Spleen (tissue), 11 donors: ENCODE results near the gene BCAT1. TPM values are rescaled to one million over a fixed set of nuclear protein-coding genes. Genes with fewer than 3 reads are reported as not detected.
"Not testable (repeated sequence)": the region's sequence is repeated elsewhere in the genome, so short reads cannot be mapped to it uniquely, and the experiment has no call there.

ENCODE experiments used
- DNase-seq: peaks from one replicate; pipeline ENCODE4 v3.0.0-alpha.2; 2020
- H3K27ac ChIP-seq, 8 donors: fragments of 200-600 bp; sonication (generic) in 7 of 8; 1 replicate in 4 of 8; 2 replicates in 4 of 8; pipeline versions ENCODE4 v1.5.0 to v1.8.0; 2016 to 2021; ENCODE audit warnings: inconsistent platforms in 4 of 8, mild to moderate bottlenecking in 4 of 8, moderate library complexity in 1 of 8
- H3K27me3 ChIP-seq, 7 donors: fragments of 200-600 bp; sonication (generic) in 6 of 7; replicated peaks in 1 of 7; 1 replicate in 4 of 7; 2 replicates in 3 of 7; pipeline versions ENCODE4 v1.5.0 to v1.8.0; 2016 to 2021; ENCODE audit warnings: inconsistent platforms in 3 of 7, mild to moderate bottlenecking in 1 of 7
- H3K36me3 ChIP-seq, 6 donors: fragments of 200-600 bp; sonication (generic) in 5 of 6; 1 replicate in 4 of 6; 2 replicates in 2 of 6; pipeline versions ENCODE4 v1.5.0 to v1.8.0; 2016 to 2021; ENCODE audit warnings: inconsistent platforms in 2 of 6
- H3K4me1 ChIP-seq, 6 donors: fragments of 200-600 bp; sonication (generic) in 5 of 6; 1 replicate in 3 of 6; 2 replicates in 3 of 6; pipeline versions ENCODE4 v1.5.0 to v1.8.0; 2016 to 2021; ENCODE audit warnings: inconsistent platforms in 3 of 6
- H3K4me3 ChIP-seq, 8 donors: fragments of 200-600 bp; sonication (generic) in 7 of 8; 1 replicate in 4 of 8; 2 replicates in 4 of 8; pipeline versions ENCODE4 v1.5.0 to v1.8.0; 2016 to 2021; ENCODE audit warnings: inconsistent platforms in 4 of 8, mild to moderate bottlenecking in 4 of 8, moderate library complexity in 2 of 8
- H3K9me3 ChIP-seq, 8 donors: fragments of 200-600 bp; sonication (generic) in 7 of 8; 1 replicate in 4 of 8; 2 replicates in 4 of 8; pipeline versions ENCODE4 v1.5.0 to v1.8.0; 2016 to 2021; ENCODE audit warnings: inconsistent platforms in 4 of 8
- CTCF ChIP-seq, 11 experiments: fragments of 200-600 bp in 7 of 11; fragments of 450-650 bp in 4 of 11; sonication (generic) in 4 of 11; IDR thresholded peaks in 8 of 11; conservative IDR thresholded peaks in 3 of 11; 1 replicate in 7 of 11; 2 replicates in 4 of 11; pipeline versions ENCODE4 v1.4.0 to v1.8.0; 2016 to 2021; ENCODE audit warnings: antibody characterized with exemption in 11 of 11, inconsistent platforms in 4 of 11, mild to moderate bottlenecking in 1 of 11
- POLR2A ChIP-seq, 3 donors: fragments of 450-650 bp; IDR thresholded peaks; one replicate each; pipeline ENCODE4 v1.5.1; 2017; ENCODE audit warnings: antibody characterized with exemption in 3 of 3, mild to moderate bottlenecking in 1 of 3
- POLR2AphosphoS5 ChIP-seq, 3 donors: sonication (generic); formaldehyde crosslinking; IDR thresholded peaks; one replicate each; pipeline ENCODE4 v1.5.1; 2017; ENCODE audit warnings: antibody characterized with exemption in 3 of 3
- WGBS, 5 donors: extraction: QIAGEN DNeasy Blood & Tissue Kit in 3 of 5; methylation state at CpG; one replicate each; pipeline versions ENCODE4 v1.1.5 to v1.1.7; 2013 to 2018; 5-methylcytosine and 5-hydroxymethylcytosine counted together
- intact Hi-C: fragments of 100-400 bp; cut with DNase I; formaldehyde crosslinking; loops from one replicate; pipeline ENCODE4 v1.15.0; 2023; ENCODE audit warnings: low total_unique reads
- polyA plus RNA-seq, 3 donors: library from polyadenylated mRNA; stranded (reverse); fragments of 200-250 nt; gene quantifications; one replicate each; pipeline ENCODE4 v1.2.1, GENCODE V29; 2013
- total RNA-seq, 7 donors: library from RNA; depleted of rRNA in 3 of 7; stranded (reverse); fragments of >200 nt in 3 of 7; fragmentation: NEBNext Ultra II Directional in 4 of 7; extraction: Animal tissue kit (Norgen Biotek cat#: 25700) in 4 of 7; gene quantifications; one replicate each; pipeline versions ENCODE4 v1.1.0 to v1.2.1, GENCODE V29; 2016 to 2021
- donor health status: healthy with polysubstance abuse.
- donor health status: DM: no; HTN: no; CAD: no; lungs with moderate emphysema.
- donor health status: DM: no; HTN: no; CAD: no.
- donor health status: Bipolar disorder and iron deficiency.
- donor health status: healthy.
- donor health status: DM: no; HTN: no; CAD: no.
- donor health status: DM: yes; HTN: yes; CAD: no.

Gene BCAT1
- total and polyA plus RNA-seq, 10 donors, result 0.54 to 18.4 (median 8.7) TPM

- Histone ChIP-seq H3K4me3 (no peak overlapping the region), H3K4me1 (peaks cover 5 to 22% (median 13%) of the 10 kb centered on the region in 6 donors), H3K27me3 (no peaks in the 10 kb centered on the region), H3K36me3 (no peaks in the 10 kb centered on the region), H3K9me3 (peaks cover 0 to under 1% (median 0%) of the 10 kb centered on the region in 8 donors), H3K27ac (no peak overlapping the region)
- WGBS, 5 donors, result 76 to 92% (median 85%) methylated on average over 5 of the region's 5 CpGs
- intact Hi-C loops, result no loop called here
- no peak for TF ChIP-seq POLR2AphosphoS5 (IDR thresholded peaks at IDR 0.05)
- TF ChIP-seq POLR2A (IDR thresholded peaks at IDR 0.05), result no peak
- no peak for TF ChIP-seq CTCF (IDR thresholded peaks at IDR 0.05 in 8 of 11, conservative IDR thresholded peaks at IDR 0.05 in 3 of 11)
- no peak for DNase-seq
Measured at GRCh38 chr12:24810378-24810777, 138.5 kb downstream of the BCAT1 start.

GRCh38 chr12:24809306-24809705 lies 139.6 kb downstream of the BCAT1 start:
- H3K27me3 ChIP-seq, DNase-seq, H3K4me3 ChIP-seq, H3K9me3 ChIP-seq, intact Hi-C loops, H3K27ac ChIP-seq, H3K36me3 ChIP-seq: not testable (repeated sequence)
- 95 to 100% (median 100%) methylated on average over 1 of the region's 1 CpG for WGBS, 5 donors
- H3K4me1 ChIP-seq, result peaks cover 5 to 12% (median 8%) of the 10 kb centered on the region in 6 donors

- intact Hi-C loops, result no loop called here
- no peaks in the 10 kb centered on the region for H3K27me3 ChIP-seq
- no peak for DNase-seq
- 83 to 100% (median 94%) methylated on average over 2 of the region's 2 CpGs for WGBS, 5 donors
- no peak overlapping the region for H3K27ac ChIP-seq
- peaks cover 0 to 9% (median 0%) of the 10 kb centered on the region in 8 donors for H3K9me3 ChIP-seq
- H3K4me1 ChIP-seq, result peaks cover 1 to 12% (median 5%) of the 10 kb centered on the region in 6 donors
- no peak for TF ChIP-seq POLR2AphosphoS5 (IDR thresholded peaks at IDR 0.05)
- TF ChIP-seq POLR2A (IDR thresholded peaks at IDR 0.05), result no peak
- no peak overlapping the region for H3K4me3 ChIP-seq
- H3K36me3 ChIP-seq, result no peaks in the 10 kb centered on the region
Measured at GRCh38 chr12:24808651-24809050, 140.2 kb downstream of the BCAT1 start.

DNA sequence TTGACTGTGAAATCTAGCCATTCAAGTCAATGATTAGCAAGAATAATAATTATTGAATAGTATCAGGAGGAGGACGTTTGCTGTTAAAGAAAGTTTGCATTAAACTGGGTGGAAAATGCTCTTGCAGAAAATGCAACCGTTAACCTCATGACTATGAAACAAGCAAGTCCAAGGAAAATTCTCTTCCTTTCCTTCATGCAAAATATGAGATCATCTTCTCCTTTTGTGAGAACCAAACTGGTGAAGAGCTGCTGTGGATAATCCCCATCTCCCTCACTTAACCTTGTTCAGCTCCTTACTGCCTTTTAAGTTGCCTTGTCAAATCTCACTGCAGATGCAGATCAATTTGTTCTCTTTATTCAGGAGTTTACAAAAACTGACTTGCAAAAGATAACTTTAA lies 142.5 kb downstream of the BCAT1 start:
- WGBS, 5 donors, result 85 to 91% (median 88%) methylated on average over 2 of the region's 2 CpGs
- intact Hi-C loops, result no loop called here

More for the DNA sequence above, 142.5 kb downstream of the BCAT1 start:
- Histone ChIP-seq H3K9me3 (peaks cover 0 to 21% (median 9%) of the 10 kb centered on the region in 8 donors), H3K27ac (no peak overlapping the region), H3K36me3 (no peaks in the 10 kb centered on the region), H3K4me1 (peaks cover 0 to 13% (median 7%) of the 10 kb centered on the region in 6 donors), H3K4me3 (no peak overlapping the region), H3K27me3 (no peaks in the 10 kb centered on the region)
- DNase-seq, result no peak
- TF ChIP-seq POLR2AphosphoS5 (IDR thresholded peaks at IDR 0.05) (no peak), POLR2A (IDR thresholded peaks at IDR 0.05) (no peak), CTCF (IDR thresholded peaks at IDR 0.05 in 8 of 11, conservative IDR thresholded peaks at IDR 0.05 in 3 of 11) (no peak)
